Transverse colon (tissue), 4 donors: ENCODE measurements around the gene ZNF682. TPM values are rescaled to one million over a fixed set of nuclear protein-coding genes. Genes with fewer than 3 reads are reported as not detected.
"Not testable (repeated sequence)": the region's sequence is repeated elsewhere in the genome, so short reads cannot be mapped to it uniquely, and the experiment has no call there.

Source experiments
- DNase-seq: peaks from one replicate; pipeline ENCODE4 v3.0.0-alpha.2; 2019
- H3K27ac ChIP-seq, 4 donors: fragments of 200-600 bp; sonication (generic); 2 replicates each; pipeline ENCODE4 v1.5.1; 2016 to 2018; ENCODE audit warnings: inconsistent platforms in 4 of 4
- H3K27me3 ChIP-seq: fragments of 200-600 bp; sonication (generic); 2 replicates; pipeline ENCODE4 v1.5.1; 2017; ENCODE audit warnings: inconsistent platforms
- H3K36me3 ChIP-seq, 4 donors: fragments of 200-600 bp; sonication (generic); 2 replicates each; pipeline ENCODE4 v1.5.1; 2017 to 2019; ENCODE audit warnings: inconsistent platforms in 4 of 4
- H3K4me1 ChIP-seq, 4 donors: fragments of 200-600 bp; sonication (generic); 2 replicates each; pipeline ENCODE4 v1.5.1; 2017 to 2020; ENCODE audit warnings: inconsistent platforms in 4 of 4
- H3K4me3 ChIP-seq, 4 donors: fragments of 200-600 bp; sonication (generic); 1 replicate in 1 of 4; 2 replicates in 3 of 4; pipeline versions ENCODE4 v1.5.1 to v1.6.1; 2017 to 2019; ENCODE audit warnings: inconsistent platforms in 4 of 4
- H3K9me3 ChIP-seq, 2 donors: fragments of 200-600 bp; sonication (generic); 2 replicates each; pipeline ENCODE4 v1.5.1; 2017 to 2019; ENCODE audit warnings: inconsistent platforms in 2 of 2
- CTCF ChIP-seq, 5 experiments: fragments of 200-600 bp in 3 of 5; fragments of 450-650 bp in 2 of 5; sonication (generic) in 3 of 5; IDR thresholded peaks; 1 replicate in 2 of 5; 2 replicates in 3 of 5; pipeline ENCODE4 v1.5.1; 2016 to 2017; ENCODE audit warnings: antibody characterized with exemption in 5 of 5, inconsistent platforms in 3 of 5, mild to moderate bottlenecking in 2 of 5, moderate library complexity in 1 of 5
- EP300 ChIP-seq: sonication (generic); formaldehyde crosslinking; IDR thresholded peaks from one replicate; pipeline ENCODE4 v1.6.1; 2017; ENCODE audit warnings: antibody characterized with exemption, low read depth
- POLR2A ChIP-seq: fragments of 450-650 bp; IDR thresholded peaks from one replicate; pipeline ENCODE4 v1.6.1; 2016; ENCODE audit warnings: antibody characterized with exemption, mild to moderate bottlenecking, moderate library complexity
- POLR2AphosphoS5 ChIP-seq, 3 donors: sonication (generic); formaldehyde crosslinking; IDR thresholded peaks; one replicate each; pipeline ENCODE4 v1.6.1; 2016; ENCODE audit warnings: antibody characterized with exemption in 3 of 3
- WGBS, 2 donors: methylation state at CpG; one replicate each; pipeline ENCODE4 v1.1.5; 2018; ENCODE audit warnings: low coverage in 1 of 2; 5-methylcytosine and 5-hydroxymethylcytosine counted together
- in situ Hi-C, 4 donors: fragments of 200-750 bp; cut with MboI; loops; one replicate each; pipeline versions ENCODE4 v1.15.0 to v1.15.1; 2017; ENCODE audit warnings: low sequenced_read_pairs in 3 of 4, low pct_ligation_motif_present in 1 of 4, low pct_unique_long_range_greater_than_20kb in 1 of 4
- intact Hi-C: fragments of 100-400 bp; cut with DNase I; formaldehyde crosslinking; loops from one replicate; pipeline ENCODE4 v1.15.1; 2023; ENCODE audit warnings: low total_unique reads
- total RNA-seq, 4 donors: library from RNA; depleted of rRNA; stranded (reverse); fragments of >200 nt; gene quantifications; one replicate each; pipeline ENCODE4 v1.1.0, GENCODE V29; 2016

ZNF682 gene
- total RNA-seq, 4 donors from 2014 or later: 4.8 to 6.0 (median 5.5) TPM; not detected in 1

- in situ Hi-C loops (no loop called here), intact Hi-C loops (no loop called here)
- H3K27ac ChIP-seq: peak overlapping the region; percentile 60 to 76 (median 72)
- no peaks in the 10 kb centered on the region for H3K36me3 ChIP-seq
- DNase-seq: peak; percentile 31
- no peak for TF ChIP-seq POLR2AphosphoS5 (IDR thresholded peaks at IDR 0.05)
- TF ChIP-seq CTCF (IDR thresholded peaks at IDR 0.05): no peak
- no peak for TF ChIP-seq EP300
- no peak for TF ChIP-seq POLR2A
- peaks cover 0 to 12% (median 6%) of the 10 kb centered on the region in 4 donors for H3K4me1 ChIP-seq
- H3K27me3 ChIP-seq: no peaks in the 10 kb centered on the region
- H3K9me3 ChIP-seq: no peaks in the 10 kb centered on the region
- WGBS, 2 donors: 12% methylated on average over 19 of the region's 19 CpGs; no CpG with 5 or more reads in 1 of the 2 donors
- H3K4me3 ChIP-seq: peak overlapping the region; percentile 40 to 60 (median 54)
These were observed 39.3 kb upstream of the ZNF682 start for GRCh38 chr19:20078581-20079031.

GRCh38 chr19:20077791-20078463 is 38.6 kb upstream of the ZNF682 start, which contains the start of gene ZNF90:
Gene ZNF90 (plus strand): TSS chr19:20078000. CDS start chr19:20078133, 133 bp downstream.
- H3K27me3 ChIP-seq: no peaks in the 10 kb centered on the region
- peak; percentile 92 for DNase-seq
- 13 to 25% methylated on average over 1 to 27 of the region's 28 CpGs for WGBS, 2 donors
- H3K4me1 ChIP-seq: peaks cover 0 to 12% (median 6%) of the 10 kb centered on the region in 4 donors
- intact Hi-C loops (no loop called here), in situ Hi-C loops (no loop called here)
- H3K4me3 ChIP-seq: peak within 1 kb of the TSS; percentile 40 to 60 (median 54)
- H3K36me3 ChIP-seq: no peaks in the 10 kb centered on the region
- TF ChIP-seq EP300 (no peak), POLR2AphosphoS5 (IDR thresholded peaks at IDR 0.05) (peak in 2 of 3 donors; percentile 19 to 33), POLR2A (no peak), CTCF (IDR thresholded peaks at IDR 0.05) (no peak)
- no peaks in the 10 kb centered on the region for H3K9me3 ChIP-seq
- peak within 1 kb of the TSS; percentile 60 to 76 (median 72) for H3K27ac ChIP-seq

GRCh38 chr19:20072936-20073335 is 33.6 kb upstream of the ZNF682 start:
- Histone ChIP-seq H3K27me3 (no peaks in the 10 kb centered on the region), H3K4me1 (no peaks in the 10 kb centered on the region), H3K4me3 (no peak overlapping the region), H3K36me3 (no peaks in the 10 kb centered on the region), H3K9me3 (no peaks in the 10 kb centered on the region), H3K27ac (no peak overlapping the region)
- 73 to 93% methylated on average over 2 to 5 of the region's 5 CpGs for WGBS, 2 donors
- TF ChIP-seq CTCF (IDR thresholded peaks at IDR 0.05) (no peak), POLR2A (no peak), POLR2AphosphoS5 (IDR thresholded peaks at IDR 0.05) (no peak), EP300 (no peak)
- in situ Hi-C loops: no loop called here
- intact Hi-C loops: no loop called here
- DNase-seq: no peak

GRCh38 chr19:20070691-20071090 is 31.4 kb upstream of the ZNF682 start:
- 68 to 75% methylated on average over 1 to 2 of the region's 2 CpGs for WGBS, 2 donors
- H3K4me3 ChIP-seq: no peak overlapping the region
- no peaks in the 10 kb centered on the region for H3K36me3 ChIP-seq
- intact Hi-C loops: no loop called here
- no peaks in the 10 kb centered on the region for H3K4me1 ChIP-seq
- DNase-seq: no peak
- in situ Hi-C loops: no loop called here
- no peaks in the 10 kb centered on the region for H3K9me3 ChIP-seq
- no peak overlapping the region for H3K27ac ChIP-seq
- H3K27me3 ChIP-seq: no peaks in the 10 kb centered on the region
- TF ChIP-seq CTCF (IDR thresholded peaks at IDR 0.05): no peak
- no peak for TF ChIP-seq POLR2A
- no peak for TF ChIP-seq POLR2AphosphoS5 (IDR thresholded peaks at IDR 0.05)
- TF ChIP-seq EP300: no peak

- in situ Hi-C loops, intact Hi-C loops, DNase-seq, H3K9me3 ChIP-seq, H3K27me3 ChIP-seq, H3K4me3 ChIP-seq, H3K36me3 ChIP-seq, H3K4me1 ChIP-seq, H3K27ac ChIP-seq: not testable (repeated sequence)
- WGBS, 2 donors: 46% methylated on average over 6 to 7 of the region's 7 CpGs
These were observed 29.3 kb upstream of the ZNF682 start for GRCh38 chr19:20068559-20068958.
